PC-3 (cell line): Measurements from ENCODE around the gene HSPB9. TPM values are rescaled to one million over a fixed set of nuclear protein-coding genes. Genes with fewer than 3 reads are reported as not detected.

Experiments used
- ATAC-seq: fragments of 200-7000 bp; cut with Tn5 transposase; 2 replicates; pipeline ENCODE4 v1.9.1; 2020; ENCODE audit warnings: mild to moderate bottlenecking, moderate library complexity
- BruUV-seq: library from RNA; stranded (reverse); fragments of 400-500 nt; replicated peaks from 2 replicates; lab custom pipeline; 2021; lab: Mats Ljungman, UMichigan
- CTCF ChIA-PET: fragments of 300-600 bp; sonication (Branson Sonifier 250); formaldehyde crosslinking; loops from one replicate; lab custom pipeline; 2022; ENCODE audit warnings: antibody characterized with exemption; lab: Charles Lee
- POLR2A ChIA-PET: fragments of 300-600 bp; sonication (Branson Sonifier 250); formaldehyde crosslinking; loops from one replicate; lab custom pipeline; 2022; ENCODE audit warnings: antibody characterized with exemption; ENCODE audit not compliant: unreplicated experiment; lab: Charles Lee
- DNase-seq: peaks from one replicate; pipeline ENCODE4 v3.0.0-alpha.2; 2015
- H2AFZ ChIP-seq: fragments of 300-600 bp; sonication (generic); 2 replicates; pipeline ENCODE4 v1.6.0; 2016; ENCODE audit warnings: antibody characterized with exemption, low read length
- H3F3A ChIP-seq: fragments of 300-600 bp; sonication (generic); one replicate; pipeline ENCODE4 v1.6.0; 2017; ENCODE audit warnings: antibody characterized with exemption, low read length, control low read depth, mild to moderate bottlenecking; ENCODE audit not compliant: unreplicated experiment
- H3K27ac ChIP-seq: fragments of 300-600 bp; sonication (generic); 2 replicates; pipeline ENCODE4 v1.5.1; 2016; ENCODE audit warnings: mild to moderate bottlenecking, low read length
- H3K27me3 ChIP-seq: fragments of 300-600 bp; sonication (generic); 2 replicates; pipeline ENCODE4 v1.6.1; 2016; ENCODE audit warnings: low read length, mixed read lengths
- H3K36me3 ChIP-seq: fragments of 300-600 bp; sonication (generic); 2 replicates; pipeline ENCODE4 v1.6.1; 2016; ENCODE audit warnings: low read depth, mixed run types, low read length, mixed read lengths
- H3K4me1 ChIP-seq: fragments of 300-600 bp; sonication (generic); 2 replicates; pipeline ENCODE4 v1.5.1; 2016; ENCODE audit warnings: low read length; ENCODE audit not compliant: insufficient read depth
- H3K4me2 ChIP-seq: fragments of 300-600 bp; sonication (generic); 2 replicates; pipeline ENCODE4 v1.6.0; 2016; ENCODE audit warnings: low read length
- H3K4me3 ChIP-seq: fragments of 300-600 bp; sonication (generic); 2 replicates; pipeline ENCODE4 v1.5.1; 2016; ENCODE audit warnings: mild to moderate bottlenecking, low read length, mixed read lengths
- H3K79me2 ChIP-seq: fragments of 300-600 bp; sonication (generic); 2 replicates; pipeline ENCODE4 v1.6.1; 2017; ENCODE audit warnings: low read length, mixed read lengths
- H3K9ac ChIP-seq: fragments of 300-600 bp; sonication (generic); 2 replicates; pipeline ENCODE4 v1.6.0; 2016; ENCODE audit warnings: mild to moderate bottlenecking, low read length
- H3K9me2 ChIP-seq: fragments of 300-600 bp; sonication (generic); replicated peaks from 2 replicates; pipeline ENCODE4 v1.6.1; 2016; ENCODE audit warnings: mixed run types, low read length, mixed read lengths
- H3K9me3 ChIP-seq: fragments of 300-600 bp; sonication (generic); 2 replicates; pipeline ENCODE4 v1.6.1; 2016; ENCODE audit warnings: low read length, mixed read lengths
- H4K20me1 ChIP-seq: fragments of 300-600 bp; sonication (generic); 2 replicates; pipeline ENCODE4 v1.6.1; 2016; ENCODE audit warnings: low read length, mixed read lengths
- EZH2 ChIP-seq: fragments of 300-600 bp; sonication (generic); IDR thresholded peaks from one replicate; pipeline ENCODE4 v1.6.1; 2017; ENCODE audit warnings: antibody characterized with exemption, mild to moderate bottlenecking, low read length; ENCODE audit not compliant: unreplicated experiment
- EZH2phosphoT487 ChIP-seq: fragments of 300-600 bp; sonication (generic); IDR thresholded peaks from 2 replicates; pipeline ENCODE4 v1.6.1; 2018; ENCODE audit warnings: mild to moderate bottlenecking, antibody characterized with exemption, low read length, borderline replicate concordance
- intact Hi-C: fragments of 100-400 bp; cut with micrococcal nuclease; formaldehyde crosslinking; loops from 2 replicates; pipeline ENCODE4 v1.9.0; 2023
- total RNA-seq: library from RNA; depleted of rRNA; stranded (reverse); fragments of >200 nt; gene quantifications from 2 replicates; pipeline ENCODE4 v1.2.3, GENCODE V29; 2014
- TF ChIP-seq, protein P1 (sequence below): fragments of 300-600 bp; sonication (generic); conservative IDR thresholded peaks from 2 replicates; pipeline ENCODE4 v1.5.1; 2017; ENCODE audit warnings: antibody characterized with exemption, low read depth, mild to moderate bottlenecking, low read length

Gene HSPB9
- total RNA-seq, 1 experiment from 2014 or later = not detected

DNA sequence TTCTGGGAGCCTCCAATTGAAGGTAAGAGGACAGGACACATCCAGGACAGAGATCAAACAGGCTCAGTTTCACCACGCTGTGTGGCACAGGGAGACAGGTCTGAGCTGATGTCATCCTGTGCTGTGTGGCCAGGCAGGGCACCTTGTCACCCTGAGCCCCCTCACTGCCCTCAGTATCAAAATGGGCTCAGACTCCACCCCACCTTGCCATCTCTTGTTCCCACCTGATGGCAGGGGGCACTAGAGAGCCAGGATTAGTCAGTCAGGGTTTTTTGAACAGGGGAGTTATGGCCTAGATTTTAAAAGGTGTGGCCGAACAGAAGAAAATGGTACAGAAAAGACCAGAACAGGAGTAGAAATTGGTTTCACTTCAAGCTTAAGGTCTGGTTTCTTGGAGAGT lies 4.1 kb upstream of the HSPB9 start:
- H3K9me3 ChIP-seq = no peaks in the 10 kb centered on the region
- TF ChIP-seq, protein P1, sequence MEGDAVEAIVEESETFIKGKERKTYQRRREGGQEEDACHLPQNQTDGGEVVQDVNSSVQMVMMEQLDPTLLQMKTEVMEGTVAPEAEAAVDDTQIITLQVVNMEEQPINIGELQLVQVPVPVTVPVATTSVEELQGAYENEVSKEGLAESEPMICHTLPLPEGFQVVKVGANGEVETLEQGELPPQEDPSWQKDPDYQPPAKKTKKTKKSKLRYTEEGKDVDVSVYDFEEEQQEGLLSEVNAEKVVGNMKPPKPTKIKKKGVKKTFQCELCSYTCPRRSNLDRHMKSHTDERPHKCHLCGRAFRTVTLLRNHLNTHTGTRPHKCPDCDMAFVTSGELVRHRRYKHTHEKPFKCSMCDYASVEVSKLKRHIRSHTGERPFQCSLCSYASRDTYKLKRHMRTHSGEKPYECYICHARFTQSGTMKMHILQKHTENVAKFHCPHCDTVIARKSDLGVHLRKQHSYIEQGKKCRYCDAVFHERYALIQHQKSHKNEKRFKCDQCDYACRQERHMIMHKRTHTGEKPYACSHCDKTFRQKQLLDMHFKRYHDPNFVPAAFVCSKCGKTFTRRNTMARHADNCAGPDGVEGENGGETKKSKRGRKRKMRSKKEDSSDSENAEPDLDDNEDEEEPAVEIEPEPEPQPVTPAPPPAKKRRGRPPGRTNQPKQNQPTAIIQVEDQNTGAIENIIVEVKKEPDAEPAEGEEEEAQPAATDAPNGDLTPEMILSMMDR = no peak
- TF ChIP-seq EZH2 (no peak), EZH2phosphoT487 (no peak)
- no peak overlapping the region for H3K4me2 ChIP-seq
- DNase-seq (no peak), ATAC-seq (no peak)
- no peaks in the 10 kb centered on the region for H3K9me2 ChIP-seq
- no peaks in the 10 kb centered on the region for H3K4me1 ChIP-seq
- no peaks in the 10 kb centered on the region for H3K36me3 ChIP-seq
- H3K9ac ChIP-seq = no peak overlapping the region
- H3K27ac ChIP-seq = no peak overlapping the region
- BruUV-seq = no TSS peak
- no peaks in the 10 kb centered on the region for H3K79me2 ChIP-seq
- intact Hi-C loops = no loop called here
- H3K27me3 ChIP-seq = no peaks in the 10 kb centered on the region
- H4K20me1 ChIP-seq = no peaks in the 10 kb centered on the region
- H3K4me3 ChIP-seq = no peak overlapping the region
- H3F3A ChIP-seq = no peaks in the 10 kb centered on the region
- ChIA-PET CTCF (no interaction called here), POLR2A (no interaction called here)
- H2AFZ ChIP-seq = no peak overlapping the region

DNA sequence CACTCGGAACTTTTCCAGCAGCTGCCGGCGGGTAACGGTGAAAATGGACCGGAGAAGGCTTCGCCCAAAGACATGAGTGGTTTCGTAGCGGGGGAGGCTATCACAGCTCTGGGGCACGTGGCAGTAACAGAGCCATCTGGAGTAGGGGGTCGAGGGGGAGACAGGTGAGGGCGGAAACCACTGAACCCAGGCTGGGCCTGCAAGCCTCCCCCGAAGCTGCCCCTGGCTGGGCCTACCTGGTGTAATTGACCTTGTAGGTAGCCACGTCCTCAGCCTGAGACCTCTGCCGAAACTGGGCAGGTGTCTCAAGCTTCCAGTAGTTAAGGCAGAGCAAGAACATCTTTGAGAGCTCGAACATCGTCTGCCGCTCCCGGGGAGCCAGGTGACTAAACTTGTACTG lies 3.3 kb upstream of the HSPB9 start:
- no peaks in the 10 kb centered on the region for H3K4me1 ChIP-seq
- intact Hi-C loops = no loop called here
- no peaks in the 10 kb centered on the region for H3K79me2 ChIP-seq
- no peaks in the 10 kb centered on the region for H3K9me3 ChIP-seq
- no peak overlapping the region for H3K4me3 ChIP-seq
- no peaks in the 10 kb centered on the region for H4K20me1 ChIP-seq
- no peak overlapping the region for H3K4me2 ChIP-seq
- H3K27ac ChIP-seq = no peak overlapping the region
- CTCF ChIA-PET = no interaction called here
- POLR2A ChIA-PET = no interaction called here
- TF ChIP-seq, protein P1 = no peak
- TF ChIP-seq EZH2 = no peak
- TF ChIP-seq EZH2phosphoT487 = no peak
- no peaks in the 10 kb centered on the region for H3K9me2 ChIP-seq
- H3K9ac ChIP-seq = no peak overlapping the region
- H3F3A ChIP-seq = no peaks in the 10 kb centered on the region
- DNase-seq (no peak), ATAC-seq (no peak)
- no peak overlapping the region for H2AFZ ChIP-seq
- no peaks in the 10 kb centered on the region for H3K27me3 ChIP-seq
- H3K36me3 ChIP-seq = no peaks in the 10 kb centered on the region
- no TSS peak for BruUV-seq

DNA sequence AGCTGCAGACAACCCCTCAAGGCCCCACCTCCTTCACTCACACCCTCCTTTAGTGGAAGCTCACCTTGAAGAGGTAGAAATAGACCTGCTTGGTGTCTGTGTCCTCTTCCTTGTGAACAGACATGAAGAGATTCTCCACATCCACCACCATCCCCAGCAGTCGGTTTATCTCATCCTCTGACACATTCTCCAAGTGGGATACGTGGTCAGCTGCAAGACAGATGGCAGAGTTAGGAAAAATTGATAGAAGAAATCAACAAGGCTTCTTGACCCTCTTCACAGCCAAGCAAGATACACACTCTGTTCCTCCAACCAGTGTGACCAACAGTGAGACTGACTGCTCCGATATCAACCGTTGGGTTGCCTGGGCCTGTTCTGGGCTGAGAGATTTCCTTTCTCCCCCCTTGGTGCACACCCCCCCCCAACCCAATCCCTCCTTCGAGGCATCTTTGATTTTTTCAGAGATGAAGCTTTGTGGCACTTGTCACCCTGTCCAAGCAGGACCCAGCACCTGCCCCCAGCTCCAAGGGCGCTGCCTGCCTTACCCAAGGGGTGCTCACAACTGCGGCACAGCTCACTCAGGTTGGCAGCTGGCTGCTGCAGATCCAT lies 2.3 kb upstream of the HSPB9 start:
- Histone ChIP-seq H3K4me3 (no peak overlapping the region), H3K79me2 (no peaks in the 10 kb centered on the region), H3K4me2 (no peak overlapping the region), H3K27me3 (no peaks in the 10 kb centered on the region), H3K9ac (no peak overlapping the region), H3K4me1 (no peaks in the 10 kb centered on the region), H3K9me2 (no peaks in the 10 kb centered on the region), H3K9me3 (no peaks in the 10 kb centered on the region), H3K27ac (no peak overlapping the region), H3F3A (no peaks in the 10 kb centered on the region), H3K36me3 (no peaks in the 10 kb centered on the region), H2AFZ (no peak overlapping the region), H4K20me1 (no peaks in the 10 kb centered on the region)
- no peak for DNase-seq
- intact Hi-C loops = no loop called here
- no TSS peak for BruUV-seq
- CTCF ChIA-PET = no interaction called here
- no peak for ATAC-seq
- POLR2A ChIA-PET = no interaction called here
- TF ChIP-seq EZH2 (no peak), EZH2phosphoT487 (no peak)
- TF ChIP-seq, protein P1 = no peak
